ENCODE results near the gene XRCC1.
"Not testable (repeated sequence)": the region's sequence is repeated elsewhere in the genome, so short reads cannot be mapped to it uniquely, and the experiment has no call there.

The XRCC1 gene

DNA sequence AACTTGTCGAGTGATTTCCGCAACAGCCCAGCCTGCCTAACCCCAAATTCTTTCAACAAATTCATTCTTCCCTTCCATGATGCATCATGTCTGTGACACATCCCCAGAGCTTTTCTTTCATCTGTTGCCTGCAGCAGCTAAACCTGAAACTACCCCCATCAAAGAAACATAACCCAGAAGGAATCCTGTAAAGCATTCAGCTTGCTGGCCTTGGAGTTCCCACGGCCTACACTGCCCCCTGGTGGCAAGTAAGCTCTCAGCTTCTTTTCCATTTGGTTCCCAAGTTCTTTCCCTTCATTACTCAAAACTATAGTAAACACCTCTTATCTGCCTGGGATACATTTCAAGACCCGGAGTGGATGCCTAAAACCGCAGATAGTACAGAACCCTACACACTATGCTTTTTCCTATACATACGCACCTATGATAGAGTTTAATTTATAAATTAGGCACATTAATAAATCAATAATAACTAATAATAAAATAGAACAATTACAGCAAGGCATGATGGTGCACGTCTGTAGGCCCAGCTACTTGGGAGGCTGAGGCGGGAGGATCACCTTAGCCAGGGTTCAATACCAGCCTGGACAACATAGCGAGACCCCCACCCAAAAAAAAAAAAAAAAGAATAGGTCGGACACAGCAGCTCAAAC, 55.8 kb downstream of the XRCC1 start:
- peak; percentile 85 to 94 (median 90) for DNase-seq

DNA sequence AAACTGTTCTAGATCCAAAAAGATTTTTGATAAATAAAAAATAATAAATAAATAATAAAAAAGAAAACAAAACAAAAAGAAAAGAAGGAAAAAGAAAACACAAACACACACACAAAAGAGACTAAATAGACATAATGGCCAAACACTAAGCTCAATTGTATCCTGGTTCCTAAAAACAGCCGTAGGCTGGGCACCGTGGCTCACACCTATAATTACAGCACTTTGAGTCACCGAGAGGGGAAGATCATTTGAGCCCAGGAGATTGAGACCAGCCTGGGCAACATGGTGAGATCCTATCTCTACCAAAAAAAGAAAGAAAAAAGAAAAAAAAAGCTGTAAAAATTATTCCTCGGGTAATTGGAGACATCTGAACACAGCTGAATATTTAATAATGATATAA, 57.3 kb downstream of the XRCC1 start:
- no peak for DNase-seq

DNA sequence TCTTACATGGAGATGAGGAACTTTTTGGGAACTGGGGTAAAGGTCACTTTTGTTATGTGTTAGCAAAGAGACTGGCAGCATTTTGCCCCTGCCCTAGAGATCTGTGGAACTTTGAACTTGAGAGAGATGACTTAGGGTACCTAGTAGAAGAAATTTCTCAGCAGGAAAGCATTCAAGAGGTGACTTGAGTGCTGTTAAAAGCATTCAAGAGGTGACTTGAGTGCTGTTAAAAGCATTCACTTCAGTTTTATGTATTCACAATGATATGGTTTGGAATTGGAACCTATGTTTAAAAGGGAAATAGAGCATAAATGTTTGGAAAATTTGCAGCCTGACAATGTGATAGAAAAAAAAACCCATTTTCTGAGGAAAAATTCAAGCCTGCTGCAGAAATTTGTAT, 62.9 kb downstream of the XRCC1 start:
- not testable (repeated sequence) for DNase-seq

DNA sequence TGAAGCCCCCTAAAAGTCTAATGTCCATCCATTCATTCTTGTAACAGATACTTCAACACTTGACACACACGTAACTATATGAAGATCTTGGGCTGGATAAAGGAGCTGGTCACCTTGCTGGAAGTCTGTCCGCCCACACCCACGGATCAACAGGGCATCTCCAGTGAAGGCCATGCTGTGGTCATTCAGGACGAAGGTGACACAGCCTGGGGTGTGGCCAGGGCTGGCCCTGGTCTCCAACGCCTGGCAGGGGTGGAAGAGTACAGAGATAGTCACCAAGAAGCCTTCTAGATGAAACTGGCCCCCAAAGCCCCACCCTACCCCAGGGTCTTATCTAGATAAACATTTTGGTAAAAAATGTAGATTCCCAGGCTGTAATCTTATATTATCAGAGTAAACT, 64.0 kb downstream of the XRCC1 start:
- DNase-seq: no peak

DNA sequence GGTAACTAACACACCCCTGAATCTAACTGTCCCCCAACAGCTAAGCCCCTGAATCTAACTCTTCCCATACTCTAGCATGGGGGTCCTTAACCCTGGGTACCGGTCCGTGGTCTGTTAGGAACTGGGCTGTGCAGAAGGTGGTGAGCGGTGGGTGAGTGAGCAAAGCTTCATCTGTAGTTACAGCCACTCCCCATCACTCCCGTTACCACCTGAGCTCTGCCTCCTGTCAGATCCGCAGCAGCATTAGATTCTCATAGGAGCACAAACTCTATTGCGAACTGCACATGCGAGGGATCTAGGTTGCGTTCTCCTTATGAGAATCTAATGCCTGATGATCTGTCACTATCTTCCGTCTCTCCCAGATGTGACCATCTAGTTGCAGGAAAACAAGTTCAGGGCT, 64.6 kb downstream of the XRCC1 start:
- no peak for DNase-seq

DNA sequence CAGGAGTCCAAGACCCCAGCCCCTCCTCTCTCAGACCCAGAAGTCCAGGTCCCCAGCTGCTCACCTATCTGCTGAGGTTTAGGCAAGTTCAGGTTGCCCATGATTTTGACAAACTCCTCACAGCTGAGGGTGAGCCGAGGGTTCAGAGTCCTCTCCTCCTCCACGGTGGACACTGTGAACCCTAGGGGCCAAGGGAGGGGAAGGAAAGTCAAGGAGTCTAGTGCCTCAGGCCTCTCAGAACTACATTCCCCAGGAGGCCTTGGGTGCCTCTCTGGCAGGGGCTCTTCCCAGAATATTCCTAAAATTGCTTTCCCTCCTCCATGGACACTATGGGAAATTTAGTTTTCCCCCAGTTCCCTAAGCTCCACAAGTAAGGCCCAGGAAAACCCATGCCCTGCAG, 67.4 kb downstream of the XRCC1 start:
- DNase-seq: no peak

DNA sequence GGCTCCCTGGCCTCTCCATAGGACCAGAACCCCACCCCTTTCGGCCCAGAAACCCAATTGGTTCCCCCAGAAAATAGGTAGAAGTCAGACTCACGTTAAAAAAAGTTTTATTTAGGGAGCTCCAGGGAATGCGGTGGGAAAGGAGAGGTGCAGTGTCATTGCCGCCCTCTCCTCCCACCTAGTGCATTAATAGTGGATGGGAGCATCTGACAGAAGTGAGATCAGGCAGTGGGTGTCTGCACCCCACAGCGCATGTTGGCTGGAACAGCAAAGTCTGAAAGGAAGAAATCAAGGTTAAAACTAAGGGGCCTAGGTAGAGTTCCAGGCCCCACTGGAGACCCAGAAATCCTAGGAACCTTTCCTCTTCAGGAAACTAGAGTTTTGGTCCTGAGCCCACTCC, 68.7 kb downstream of the XRCC1 start:
- no peak for DNase-seq

DNA sequence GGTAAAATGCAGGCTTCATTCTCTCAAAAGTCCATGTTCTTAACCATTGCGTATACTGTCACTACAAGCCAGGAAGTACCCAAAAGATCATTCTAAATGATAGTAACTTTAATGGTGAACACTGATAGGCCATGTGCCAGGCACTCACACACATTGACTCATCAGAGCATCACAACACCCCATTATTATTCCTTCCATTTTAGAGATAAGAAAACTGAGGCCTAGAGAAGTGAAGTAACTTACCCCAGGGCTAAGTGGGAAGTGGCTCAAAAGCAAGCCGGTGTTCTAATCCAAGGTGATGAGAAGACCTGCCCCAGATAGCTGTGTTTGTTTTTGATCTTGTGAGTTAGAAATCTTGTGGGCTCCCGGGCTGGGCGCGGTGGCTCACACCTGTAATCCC, 69.4 kb downstream of the XRCC1 start:
- no peak for DNase-seq

DNA sequence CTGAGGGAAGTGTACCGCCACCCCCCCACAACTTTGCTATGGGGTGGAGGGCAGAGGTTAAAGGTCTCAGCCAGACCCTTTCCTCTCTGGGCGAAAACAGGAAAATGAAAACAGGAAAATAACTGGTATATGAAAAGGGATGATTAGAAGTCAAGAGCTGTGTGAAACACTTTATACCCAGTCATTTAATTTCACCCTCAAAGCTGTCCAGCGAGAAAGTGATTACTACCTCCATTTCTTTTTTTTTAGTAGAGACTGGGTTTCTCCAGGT, 70.2 kb downstream of the XRCC1 start:
- no peak for DNase-seq

DNA sequence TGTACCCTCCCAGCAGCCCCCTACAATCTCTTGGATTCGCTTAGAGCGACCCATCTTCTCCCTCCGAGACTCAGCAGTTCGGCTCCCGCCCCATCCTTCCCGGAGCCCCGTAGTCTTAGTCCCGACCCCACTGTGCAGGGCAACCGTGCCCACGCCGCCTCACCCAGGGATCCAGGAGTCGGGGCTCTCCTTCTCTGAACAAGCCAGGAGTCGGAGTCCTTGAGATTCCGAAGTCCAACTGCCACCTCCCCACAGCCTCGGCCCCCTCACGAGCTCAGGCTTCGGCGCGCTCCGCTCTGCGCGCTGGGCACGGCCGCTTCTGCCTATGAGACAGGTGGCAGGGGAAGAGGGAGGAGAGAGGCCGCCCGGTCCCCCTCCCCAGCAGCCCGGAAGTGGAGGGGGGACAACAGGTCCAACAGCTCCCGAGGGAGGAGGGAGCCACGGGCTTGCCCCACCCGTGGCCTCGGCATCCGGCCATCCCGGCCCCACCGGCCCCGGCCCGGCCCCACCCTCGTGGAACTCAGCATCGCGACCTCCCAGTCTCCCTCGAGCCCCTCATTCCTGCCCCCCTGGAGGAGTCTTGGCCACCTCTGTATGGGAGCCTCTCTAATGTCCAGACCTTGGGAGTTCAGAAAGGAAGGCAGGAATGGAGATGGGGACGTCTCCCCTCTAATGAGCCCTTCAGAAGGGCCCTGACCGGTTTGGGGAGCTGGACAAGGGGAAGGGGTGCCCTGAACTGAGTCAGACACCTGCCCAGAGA, 70.7 kb downstream of the XRCC1 start, which contains the start of gene PHLDB3:
Gene PHLDB3, minus strand, starts transcription at position 321 of the 760 bp plus-strand sequence. CDS start 628 bp downstream, outside the sequence.
- peak in 1 of 4 experiments; percentile 8 for DNase-seq

DNA sequence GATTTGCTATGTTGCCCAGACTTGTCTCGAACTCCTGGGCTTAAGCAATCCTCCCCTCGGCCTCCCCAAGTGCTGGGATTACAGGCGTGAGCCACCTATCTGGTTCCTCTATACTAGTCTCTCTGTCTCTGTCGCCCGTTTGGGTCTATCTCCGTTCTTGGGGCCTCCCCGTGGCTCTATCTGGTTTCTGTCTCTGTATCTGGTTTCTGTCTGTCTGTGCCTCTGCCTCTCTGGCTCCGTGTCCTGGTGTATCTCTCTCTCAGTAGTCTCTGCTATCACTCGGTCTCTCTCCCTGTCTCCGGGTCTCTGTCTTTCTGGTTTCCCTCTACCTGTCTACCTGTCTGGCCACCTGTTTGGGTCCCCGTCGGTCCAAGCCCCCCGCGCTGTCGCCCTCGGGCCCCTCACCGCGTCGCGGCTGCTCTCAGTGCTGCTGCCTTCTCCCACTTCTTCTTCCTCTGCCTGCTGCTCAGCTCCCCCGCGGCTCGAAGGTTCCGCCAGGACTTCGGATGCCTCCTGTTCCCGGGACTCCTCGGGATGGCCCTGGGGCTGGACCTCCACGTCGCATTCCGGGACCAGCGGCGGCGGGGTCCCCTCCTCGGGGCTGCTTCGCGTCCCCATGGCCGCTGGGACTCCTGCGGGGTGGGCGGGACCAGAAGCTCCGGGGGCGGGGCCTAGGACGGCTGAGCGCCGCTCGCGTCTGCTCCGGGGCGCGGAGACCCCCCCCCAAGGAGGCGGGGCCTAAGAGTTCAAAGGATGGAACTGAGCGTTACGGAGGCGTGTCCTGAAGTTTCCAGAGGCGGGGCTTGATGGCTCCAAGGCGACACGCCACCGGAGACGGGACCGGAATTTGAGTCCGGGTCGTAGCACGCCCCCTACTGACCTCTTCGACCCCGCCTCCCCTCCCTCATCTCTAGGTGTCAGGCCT, 71.6 kb downstream of the XRCC1 start:
- DNase-seq: peak; percentile 91 to 96 (median 94)

DNA sequence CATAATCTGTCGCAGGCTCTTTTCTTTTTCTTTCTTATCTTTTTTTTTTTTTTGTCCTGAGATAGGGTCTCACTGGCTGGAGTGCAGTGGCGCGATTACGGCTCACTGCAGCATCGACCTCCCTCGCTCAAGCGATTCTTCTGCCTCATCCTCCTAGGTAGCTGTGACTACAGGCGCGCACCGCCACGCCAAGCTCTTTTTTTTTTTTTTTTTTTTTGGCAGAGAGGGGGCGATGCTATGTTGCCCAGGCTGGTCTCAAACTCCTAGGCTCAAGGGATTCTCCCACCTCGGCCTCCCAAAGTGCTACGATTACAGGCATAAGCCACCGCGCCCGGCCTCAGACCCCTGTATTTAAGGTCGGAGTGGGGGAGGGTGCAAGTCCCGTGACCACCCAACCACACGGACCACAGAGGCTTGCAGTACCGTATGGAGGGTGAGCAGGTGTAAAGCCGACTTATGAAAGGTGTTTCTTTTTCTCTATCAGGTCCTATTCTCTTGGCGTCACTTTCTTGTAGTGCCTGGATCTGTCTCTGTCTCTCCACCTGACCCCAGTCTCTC, 72.8 kb downstream of the XRCC1 start:
- DNase-seq: no peak

DNA sequence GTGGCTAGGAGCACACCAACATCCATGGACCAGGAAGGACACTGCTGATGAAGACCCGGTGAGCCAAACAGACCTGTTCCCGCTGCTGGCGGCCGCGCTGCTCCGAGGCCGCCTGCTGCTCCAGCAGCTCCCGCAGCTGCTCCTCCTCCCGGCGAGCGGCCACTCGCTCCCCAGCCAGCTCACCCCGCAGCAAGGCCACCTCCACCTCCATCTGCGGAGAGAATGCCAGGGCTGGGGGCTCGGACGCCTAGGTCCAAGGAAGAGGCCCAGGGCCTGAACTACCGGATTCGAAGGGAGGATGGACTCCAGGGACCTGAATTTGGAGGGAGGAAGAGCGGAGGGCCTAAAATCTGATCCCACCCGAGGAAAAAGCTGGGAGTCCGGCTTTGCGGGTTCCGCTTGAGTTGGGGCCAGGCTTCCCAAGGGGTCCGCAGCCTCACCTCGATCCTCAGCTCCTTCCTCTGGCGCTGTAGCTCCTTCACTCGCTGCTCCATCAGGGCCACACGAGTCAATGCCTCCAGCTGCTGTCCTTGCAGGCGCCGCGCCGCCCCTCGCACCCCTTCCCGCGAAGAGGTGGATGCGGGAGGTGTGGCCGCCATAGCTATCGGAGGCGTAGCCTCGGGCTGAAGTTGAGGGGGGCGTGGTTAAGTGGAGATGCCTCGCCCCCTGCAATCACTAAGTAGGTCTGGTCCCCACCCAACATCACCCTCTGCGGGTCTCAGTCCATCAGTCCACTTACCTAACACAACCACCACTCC, 73.5 kb downstream of the XRCC1 start:
- DNase-seq: no peak

DNA sequence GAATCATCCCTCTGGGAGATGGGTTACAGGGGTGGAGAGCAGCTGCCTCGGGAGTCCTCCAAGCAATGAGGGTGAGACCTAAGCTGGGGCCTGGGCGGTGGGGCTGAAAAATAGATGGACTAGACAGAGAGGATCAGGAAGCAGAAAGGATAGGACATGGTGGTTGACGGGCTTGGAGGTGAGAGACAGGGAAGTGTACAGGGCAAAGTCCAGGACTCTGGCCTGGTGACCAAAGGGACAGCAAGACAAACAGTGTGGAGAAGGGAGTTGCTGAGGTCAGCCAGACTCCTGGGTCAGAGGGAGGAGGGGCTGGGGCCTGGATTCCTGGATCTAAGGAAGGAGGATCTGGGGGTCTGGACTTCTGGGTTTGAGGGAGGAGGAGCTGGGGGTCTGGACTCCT, 76.3 kb downstream of the XRCC1 start:
- DNase-seq: no peak

DNA sequence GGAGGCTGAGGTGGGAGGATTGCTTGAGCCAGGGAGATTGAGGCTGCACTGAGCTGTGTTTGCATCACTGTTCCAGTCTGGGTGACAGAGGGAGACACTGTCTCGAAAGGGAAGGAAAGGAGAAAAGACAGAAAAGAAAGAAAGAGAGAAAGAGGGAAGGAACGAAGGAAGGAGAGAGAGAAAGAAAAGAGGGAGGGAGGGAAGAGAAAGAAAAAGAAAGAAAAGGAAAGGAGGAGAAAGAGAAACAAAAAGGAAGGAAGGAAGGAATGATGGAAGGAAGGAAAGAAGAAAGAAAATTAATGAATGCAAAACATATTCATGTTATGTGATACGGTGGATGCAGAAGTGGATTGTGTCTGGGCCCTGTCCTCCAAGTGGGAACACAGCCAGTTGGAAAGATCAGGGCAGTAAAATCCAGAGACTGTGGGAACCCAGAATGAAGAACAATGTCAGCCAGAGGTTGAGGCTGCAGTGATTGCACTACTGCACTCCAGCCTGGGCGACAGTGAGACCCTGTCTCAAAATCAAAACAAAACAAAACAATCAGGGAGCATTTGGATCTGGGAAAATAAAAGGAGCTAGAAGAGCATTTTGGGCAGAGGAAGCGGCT, 77.0 kb downstream of the XRCC1 start:
- no peak for DNase-seq

DNA sequence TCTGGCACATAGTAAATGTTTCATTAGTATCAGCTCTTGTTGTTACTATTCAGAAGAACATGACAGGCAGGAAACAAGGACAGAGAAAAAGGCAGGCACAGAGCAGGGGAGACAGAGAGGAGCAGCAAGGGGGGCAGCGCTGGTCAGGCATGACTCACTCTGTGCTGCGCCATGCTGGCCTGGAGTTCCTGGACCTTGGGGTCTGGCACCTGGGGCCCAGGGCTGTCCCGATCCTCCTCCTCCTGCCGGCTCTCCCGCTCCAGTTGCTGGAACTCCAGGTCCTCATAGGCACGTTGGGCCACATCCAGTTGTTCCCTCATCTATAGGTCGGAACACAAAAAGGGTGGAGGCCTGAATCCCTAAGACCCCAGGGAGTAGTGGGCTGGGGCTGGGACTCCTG, 78.4 kb downstream of the XRCC1 start:
- DNase-seq: no peak

DNA sequence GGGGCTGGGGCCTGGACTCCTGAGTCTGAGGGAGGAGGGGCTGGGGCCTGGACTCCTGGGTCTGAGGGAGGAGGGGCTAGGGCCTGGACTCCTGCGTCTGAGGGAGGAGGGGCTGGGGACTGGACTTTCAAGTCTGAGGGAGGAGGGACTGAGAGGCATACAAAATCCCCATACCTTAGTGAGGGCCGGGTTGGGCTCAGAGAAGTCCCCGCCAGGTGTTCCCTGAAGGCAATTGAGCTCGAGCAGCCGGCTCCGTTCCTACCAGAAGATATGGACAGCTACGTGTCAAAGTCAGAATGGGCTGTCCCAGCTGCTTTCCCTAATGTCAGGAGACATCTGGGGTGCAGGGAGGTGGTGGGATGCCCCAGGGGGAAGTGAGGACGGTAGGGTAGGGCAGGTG, 80.2 kb downstream of the XRCC1 start:
- DNase-seq: no peak

Data from suppressor macrophage (primary cell).